K562 (cell line): ENCODE data around the gene IPO7. TPM values are rescaled to one million over a fixed set of nuclear protein-coding genes. Genes with fewer than 3 reads are reported as not detected.

Experiments used
- CHD4 ChIP-seq: fragments of 200-600 bp; sonication (generic); IDR thresholded peaks from 3 replicates; pipeline ENCODE4 v1.6.1; 2012; ENCODE audit warnings: low read depth, mild to moderate bottlenecking, mixed read lengths, low read length, inconsistent platforms; ENCODE audit not compliant: insufficient read depth, insufficient replicate concordance, poor library complexity, severe bottlenecking
- ELF1 ChIP-seq: fragments of 200-800 bp; sonication (Bioruptor generic); IDR thresholded peaks from 2 replicates; pipeline ENCODE4 v1.6.1; 2016; ENCODE audit warnings: missing genetic modification characterization, missing compliant biosample characterization
- MED1 ChIP-seq: sonication (generic); formaldehyde crosslinking; IDR thresholded peaks from 2 replicates; pipeline ENCODE4 v1.8.1; 2023; ENCODE audit warnings: missing genetic modification reagents, borderline replicate concordance
- MEF2D ChIP-seq: conservative IDR thresholded peaks from 2 replicates; pipeline ENCODE4 v1.6.1; 2016; ENCODE audit warnings: low read depth, missing genetic modification characterization, missing compliant biosample characterization
- NKRF ChIP-seq: fragments of 450-650 bp; IDR thresholded peaks from 2 replicates; pipeline ENCODE4 v1.6.1; 2016; ENCODE audit warnings: borderline replicate concordance
- NONO ChIP-seq, 2 experiments: fragments of 200-400 bp in 1 of 2; fragments of 450-650 bp in 1 of 2; formaldehyde crosslinking in 1 of 2; IDR thresholded peaks; 2 replicates each; pipeline ENCODE4 v1.6.1; 2017; ENCODE audit warnings: low read depth in 2 of 2, mild to moderate bottlenecking in 2 of 2, moderate library complexity in 2 of 2, low read length in 1 of 2
- NR2C1 ChIP-seq, 2 experiments: fragments of 450-650 bp; IDR thresholded peaks; 2 replicates each; pipeline ENCODE4 v1.6.1; 2017; ENCODE audit warnings: mild to moderate bottlenecking in 2 of 2, antibody characterized with exemption in 1 of 2, inconsistent platforms in 1 of 2, missing compliant biosample characterization in 1 of 2, missing genetic modification characterization in 1 of 2
- POLR2B ChIP-seq: fragments of 450-650 bp; IDR thresholded peaks from 2 replicates; pipeline ENCODE4 v1.6.1; 2018; ENCODE audit warnings: low read depth; ENCODE audit not compliant: partially characterized antibody
- RAD21 ChIP-seq, 2 experiments: fragments of 250-450 bp in 1 of 2; fragments of 450-650 bp in 1 of 2; sonication (Bioruptor Pico) in 1 of 2; formaldehyde crosslinking in 1 of 2; IDR thresholded peaks in 1 of 2; conservative IDR thresholded peaks in 1 of 2; 2 replicates each; pipeline versions ENCODE4 v1.4.0 to v1.8.0; 2020 to 2022; ENCODE audit warnings: mild to moderate bottlenecking in 2 of 2, moderate library complexity in 1 of 2
- RBM14 ChIP-seq: fragments of 200-400 bp; formaldehyde crosslinking; IDR thresholded peaks from 2 replicates; pipeline ENCODE4 v1.6.1; 2018; ENCODE audit warnings: low read depth, mild to moderate bottlenecking, low read length, moderate library complexity, borderline replicate concordance; ENCODE audit not compliant: insufficient read depth
- SAFB2 ChIP-seq: fragments of 200-400 bp; formaldehyde crosslinking; IDR thresholded peaks from 2 replicates; pipeline ENCODE4 v1.6.1; 2018; ENCODE audit warnings: borderline replicate concordance, low read length, low read depth, moderate library complexity; ENCODE audit not compliant: severe bottlenecking
- XRCC3 ChIP-seq: fragments of 450-650 bp; IDR thresholded peaks from 2 replicates; pipeline ENCODE4 v1.6.1; 2017; ENCODE audit warnings: mild to moderate bottlenecking, moderate library complexity
- ZBTB7A ChIP-seq: IDR thresholded peaks from 2 replicates; pipeline ENCODE4 v1.6.1; 2011; ENCODE audit warnings: low read depth, mild to moderate bottlenecking, low read length, moderate library complexity, borderline replicate concordance; ENCODE audit not compliant: control insufficient read depth
- ZNF224 ChIP-seq: sonication (generic); formaldehyde crosslinking; IDR thresholded peaks from 2 replicates; pipeline ENCODE4 v1.8.0; 2022; ENCODE audit warnings: mild to moderate bottlenecking, missing genetic modification reagents
- ZNF24 ChIP-seq: fragments of 450-650 bp; IDR thresholded peaks from 2 replicates; pipeline ENCODE4 v1.6.1; 2016
- ZNF699 ChIP-seq: fragments of 250-450 bp; sonication (Bioruptor Pico); IDR thresholded peaks from 2 replicates; pipeline ENCODE4 v1.8.0; 2021; ENCODE audit warnings: mild to moderate bottlenecking, moderate library complexity; ENCODE audit not compliant: insufficient replicate concordance
- ZNF707 ChIP-seq: fragments of 250-450 bp; sonication (Bioruptor Pico); conservative IDR thresholded peaks from 2 replicates; pipeline ENCODE4 v1.8.0; 2022; ENCODE audit warnings: inconsistent platforms, mild to moderate bottlenecking, moderate library complexity
- polyA plus RNA-seq, 8 experiments: library from polyadenylated mRNA; depleted of rRNA in 4 of 8; stranded (reverse) in 5 of 8; unstranded in 3 of 8; fragments of >200 nt; fragmentation: Nextera tagmentation in 2 of 8; fragmentation: Illumina TruSeq in 1 of 8; extraction: Ambion mirVana in 2 of 8; extraction: Trizol in 1 of 8; gene quantifications; 2 replicates each; pipeline versions ENCODE4 v1.2.1 to v1.2.3, GENCODE V29; 2011 to 2014; ENCODE audit warnings: inconsistent platforms in 1 of 8, missing spikeins in 1 of 8
- total RNA-seq, 7 experiments: library from RNA; depleted of rRNA in 6 of 7; stranded (reverse); fragments of >200 nt in 6 of 7; fragmentation: Illumina TruSeq in 2 of 7; extraction: Trizol in 2 of 7; gene quantifications; 2 replicates each; pipeline versions ENCODE4 v1.2.1 to v1.2.3, GENCODE V29; 2011 to 2021; ENCODE audit warnings: low replicate concordance in 1 of 7
- TF ChIP-seq, protein P1 (sequence below): sonication (generic); formaldehyde crosslinking; IDR thresholded peaks from 2 replicates; pipeline ENCODE4 v1.8.0; 2023; ENCODE audit warnings: mild to moderate bottlenecking, missing genetic modification reagents
- TF ChIP-seq, protein P2 (sequence below): fragments of 450-650 bp; IDR thresholded peaks from 2 replicates; pipeline ENCODE4 v1.6.1; 2016; ENCODE audit warnings: missing biosample characterization, missing genetic modification characterization

The IPO7 gene
- total and polyA plus RNA-seq, 9 of the 15 experiments (the other 6 are each of a cell fraction or from before 2014, with no cell fraction given), result 23.6 to 138 (median 110) TPM

DNA sequence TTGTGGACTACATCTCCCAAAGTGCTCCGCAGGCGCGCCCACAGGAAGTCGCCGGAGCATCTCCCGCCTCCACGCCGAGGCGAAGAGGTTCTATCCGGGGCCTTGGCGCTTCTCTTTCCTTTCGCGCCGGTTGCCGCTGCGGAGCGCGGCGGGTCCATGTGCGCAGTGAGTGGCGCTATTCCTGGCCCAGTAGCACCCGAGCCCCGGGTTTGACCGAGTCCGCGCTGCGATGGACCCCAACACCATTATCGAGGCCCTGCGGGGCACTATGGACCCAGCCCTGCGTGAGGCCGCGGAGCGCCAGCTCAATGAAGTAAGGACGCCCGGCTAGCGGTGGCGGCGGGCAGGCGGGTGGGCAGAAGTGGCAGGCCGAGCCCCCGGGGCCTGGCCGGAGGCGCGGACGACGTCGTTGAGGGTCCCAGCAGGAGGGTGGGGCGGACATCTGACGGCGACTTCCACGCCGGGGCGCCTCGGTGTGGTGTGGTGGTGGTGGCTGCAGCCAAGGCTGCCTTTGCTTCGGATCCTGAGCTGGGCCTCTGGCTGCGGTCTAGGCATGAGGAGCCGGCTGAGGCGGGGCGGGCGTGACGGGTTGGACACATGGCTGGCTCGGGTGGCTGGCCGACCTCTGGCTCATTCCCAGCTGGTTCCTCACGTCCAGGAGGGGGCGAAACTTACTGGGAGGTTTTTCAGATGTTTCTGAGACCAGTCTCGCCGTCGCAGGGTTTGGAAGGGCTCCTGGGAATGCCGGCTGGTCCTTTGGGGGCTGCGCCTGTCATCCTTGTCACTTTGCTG, at the start of gene IPO7 (continued):
- TF ChIP-seq, protein P1, sequence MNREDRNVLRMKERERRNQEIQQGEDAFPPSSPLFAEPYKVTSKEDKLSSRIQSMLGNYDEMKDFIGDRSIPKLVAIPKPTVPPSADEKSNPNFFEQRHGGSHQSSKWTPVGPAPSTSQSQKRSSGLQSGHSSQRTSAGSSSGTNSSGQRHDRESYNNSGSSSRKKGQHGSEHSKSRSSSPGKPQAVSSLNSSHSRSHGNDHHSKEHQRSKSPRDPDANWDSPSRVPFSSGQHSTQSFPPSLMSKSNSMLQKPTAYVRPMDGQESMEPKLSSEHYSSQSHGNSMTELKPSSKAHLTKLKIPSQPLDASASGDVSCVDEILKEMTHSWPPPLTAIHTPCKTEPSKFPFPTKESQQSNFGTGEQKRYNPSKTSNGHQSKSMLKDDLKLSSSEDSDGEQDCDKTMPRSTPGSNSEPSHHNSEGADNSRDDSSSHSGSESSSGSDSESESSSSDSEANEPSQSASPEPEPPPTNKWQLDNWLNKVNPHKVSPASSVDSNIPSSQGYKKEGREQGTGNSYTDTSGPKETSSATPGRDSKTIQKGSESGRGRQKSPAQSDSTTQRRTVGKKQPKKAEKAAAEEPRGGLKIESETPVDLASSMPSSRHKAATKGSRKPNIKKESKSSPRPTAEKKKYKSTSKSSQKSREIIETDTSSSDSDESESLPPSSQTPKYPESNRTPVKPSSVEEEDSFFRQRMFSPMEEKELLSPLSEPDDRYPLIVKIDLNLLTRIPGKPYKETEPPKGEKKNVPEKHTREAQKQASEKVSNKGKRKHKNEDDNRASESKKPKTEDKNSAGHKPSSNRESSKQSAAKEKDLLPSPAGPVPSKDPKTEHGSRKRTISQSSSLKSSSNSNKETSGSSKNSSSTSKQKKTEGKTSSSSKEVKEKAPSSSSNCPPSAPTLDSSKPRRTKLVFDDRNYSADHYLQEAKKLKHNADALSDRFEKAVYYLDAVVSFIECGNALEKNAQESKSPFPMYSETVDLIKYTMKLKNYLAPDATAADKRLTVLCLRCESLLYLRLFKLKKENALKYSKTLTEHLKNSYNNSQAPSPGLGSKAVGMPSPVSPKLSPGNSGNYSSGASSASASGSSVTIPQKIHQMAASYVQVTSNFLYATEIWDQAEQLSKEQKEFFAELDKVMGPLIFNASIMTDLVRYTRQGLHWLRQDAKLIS (CRISPR knock-in tag), result no peak
- TF ChIP-seq, protein P2, sequence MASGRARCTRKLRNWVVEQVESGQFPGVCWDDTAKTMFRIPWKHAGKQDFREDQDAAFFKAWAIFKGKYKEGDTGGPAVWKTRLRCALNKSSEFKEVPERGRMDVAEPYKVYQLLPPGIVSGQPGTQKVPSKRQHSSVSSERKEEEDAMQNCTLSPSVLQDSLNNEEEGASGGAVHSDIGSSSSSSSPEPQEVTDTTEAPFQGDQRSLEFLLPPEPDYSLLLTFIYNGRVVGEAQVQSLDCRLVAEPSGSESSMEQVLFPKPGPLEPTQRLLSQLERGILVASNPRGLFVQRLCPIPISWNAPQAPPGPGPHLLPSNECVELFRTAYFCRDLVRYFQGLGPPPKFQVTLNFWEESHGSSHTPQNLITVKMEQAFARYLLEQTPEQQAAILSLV (tag), result no peak
- TF ChIP-seq XRCC3 (no peak), NKRF (peak; percentile 86; the same call in 1 of the 2 replicates), MED1 (CRISPR knock-in tag) (no peak), ZNF224 (CRISPR knock-in tag) (no peak), ZNF24 (peak; percentile 29; the same call in 1 of the 2 replicates), ZBTB7A (0 out of 2 replicates have a peak, but pooled peaks have one; percentile 21), POLR2B (peak; percentile 88), RAD21 (CRISPR knock-in tag; conservative IDR thresholded peaks at IDR 0.05 in 1 of 2, IDR thresholded peaks at IDR 0.05 in 1 of 2) (0 out of 4 replicates have a peak, but pooled peaks of 1 of the 2 experiments have one; percentile 9), ELF1 (tag) (peak; percentile 84), ZNF699 (CRISPR knock-in tag) (no peak), CHD4 (no peak), RBM14 (peak; percentile 93; the same call in 1 of the 2 replicates), NR2C1 (IDR thresholded peaks at IDR 0.05) (peak; percentile 38; the same call in 1 of the 2 replicates), NR2C1 (tag; IDR thresholded peaks at IDR 0.05) (peak; percentile 67), NONO (IDR thresholded peaks at IDR 0.05; ENCODE audit: low read depth in 2 of 2, low read length in 1 of 2) (peak; percentile 47 to 83; a peak in 3 of 4 replicates), ZNF707 (CRISPR knock-in tag) (no peak), SAFB2 (no peak), MEF2D (tag) (0 out of 2 replicates have a peak, but pooled peaks have one; percentile 30)
